CD14-positive monocyte (primary cell): ENCODE measurements around the gene PRR33. TPM values are rescaled to one million over a fixed set of nuclear protein-coding genes. Genes with fewer than 3 reads are reported as not detected.
A peak's percentile ranks its signal among the peaks of the same experiment; 100 is the strongest.

Experiments
- DNase-seq, 3 donors: peaks; one replicate each; pipeline ENCODE4 v3.0.0-alpha.2; 2011 to 2022
- H2AFZ ChIP-seq: 2 replicates; pipeline ENCODE4 v1.6.0; 2012; ENCODE audit warnings: mild to moderate bottlenecking, low read depth, low read length, inconsistent platforms; ENCODE audit not compliant: insufficient read depth, poor library complexity, severe bottlenecking
- H3K27ac ChIP-seq, 2 donors: 1 replicate in 1 of 2; 2 replicates in 1 of 2; pipeline ENCODE4 v1.5.1; 2012 to 2013; ENCODE audit warnings: low read length in 2 of 2, control low read depth in 1 of 2, inconsistent platforms in 1 of 2, low read depth in 1 of 2, mild to moderate bottlenecking in 1 of 2
- H3K27me3 ChIP-seq, 2 donors: one replicate each; pipeline versions ENCODE4 v1.6.0 to v1.6.1; 2011 to 2013; ENCODE audit warnings: low read length in 2 of 2; ENCODE audit not compliant: control insufficient read depth in 2 of 2, insufficient read depth in 2 of 2
- H3K36me3 ChIP-seq, 2 donors: replicated peaks in 1 of 2; 1 replicate in 1 of 2; 2 replicates in 1 of 2; pipeline versions ENCODE4 v1.5.1 to v1.6.1; 2012 to 2013; ENCODE audit warnings: low read length in 2 of 2, control low read depth in 1 of 2, inconsistent platforms in 1 of 2, mild to moderate bottlenecking in 1 of 2; ENCODE audit not compliant: insufficient read depth in 2 of 2, control insufficient read depth in 1 of 2
- H3K4me1 ChIP-seq, 2 donors: 1 replicate in 1 of 2; 2 replicates in 1 of 2; pipeline versions ENCODE4 v1.5.1 to v1.6.1; 2012 to 2013; ENCODE audit warnings: low read length in 2 of 2, control low read depth in 1 of 2, inconsistent platforms in 1 of 2, mild to moderate bottlenecking in 1 of 2, moderate library complexity in 1 of 2; ENCODE audit not compliant: insufficient read depth in 2 of 2, control insufficient read depth in 1 of 2
- H3K4me2 ChIP-seq: replicated peaks from 2 replicates; pipeline ENCODE3; 2012; ENCODE audit warnings: low read length, moderate library complexity, mild to moderate bottlenecking; ENCODE audit not compliant: poor library complexity, severe bottlenecking; ENCODE audit errors: extremely low read depth
- H3K4me3 ChIP-seq, 3 experiments: fragments of 200-600 bp in 1 of 3; sonication (generic) in 1 of 3; replicated peaks in 1 of 3; 1 replicate in 2 of 3; 2 replicates in 1 of 3; pipeline ENCODE4 v1.5.1; 2011 to 2013; ENCODE audit warnings: low read length in 3 of 3, mild to moderate bottlenecking in 3 of 3, control low read depth in 2 of 3, low read depth in 2 of 3, inconsistent platforms in 1 of 3, moderate library complexity in 1 of 3
- H3K79me2 ChIP-seq: 2 replicates; pipeline ENCODE4 v1.6.0; 2012; ENCODE audit warnings: mild to moderate bottlenecking, control low read depth, inconsistent platforms, low read length, moderate library complexity; ENCODE audit not compliant: insufficient read depth
- H3K9ac ChIP-seq: 2 replicates; pipeline ENCODE4 v1.6.0; 2017; ENCODE audit warnings: low read length, mild to moderate bottlenecking; ENCODE audit not compliant: insufficient read depth, poor library complexity, severe bottlenecking
- H3K9me3 ChIP-seq, 2 donors: replicated peaks in 1 of 2; 1 replicate in 1 of 2; 2 replicates in 1 of 2; pipeline versions ENCODE4 v1.5.1 to v1.6.1; 2012 to 2013; ENCODE audit warnings: low read length in 2 of 2, control low read depth in 1 of 2; ENCODE audit not compliant: control insufficient read depth in 1 of 2, insufficient read depth in 1 of 2
- H4K20me1 ChIP-seq: 2 replicates; pipeline ENCODE4 v1.6.0; 2012; ENCODE audit warnings: mild to moderate bottlenecking, low read length, control low read depth, moderate library complexity; ENCODE audit not compliant: insufficient read depth
- H3K27ac Mint-ChIP-seq, 7 donors: one replicate each; pipeline ENCODE4 v1.8.0; 2020; ENCODE audit warnings: mild to moderate bottlenecking in 7 of 7, mixed read lengths in 7 of 7, moderate library complexity in 6 of 7, inconsistent platforms in 2 of 7
- H3K27me3 Mint-ChIP-seq, 3 donors: one replicate each; pipeline ENCODE4 v1.8.0; 2021 to 2022; ENCODE audit warnings: low read depth in 3 of 3, mild to moderate bottlenecking in 3 of 3, mixed read lengths in 3 of 3, moderate library complexity in 3 of 3, inconsistent platforms in 1 of 3
- H3K36me3 Mint-ChIP-seq, 2 donors: one replicate each; pipeline ENCODE4 v1.8.0; 2020; ENCODE audit warnings: mixed read lengths in 2 of 2, inconsistent platforms in 1 of 2, mild to moderate bottlenecking in 1 of 2
- H3K4me1 Mint-ChIP-seq: one replicate; pipeline ENCODE4 v1.8.0; 2020; ENCODE audit warnings: mild to moderate bottlenecking, mixed read lengths
- H3K4me3 Mint-ChIP-seq, 2 donors: one replicate each; pipeline ENCODE4 v1.8.0; 2020; ENCODE audit warnings: mild to moderate bottlenecking in 2 of 2, mixed read lengths in 2 of 2, moderate library complexity in 1 of 2
- H3K9me3 Mint-ChIP-seq, 7 donors: one replicate each; pipeline ENCODE4 v1.8.0; 2020 to 2022; ENCODE audit warnings: mixed read lengths in 7 of 7, mild to moderate bottlenecking in 6 of 7, moderate library complexity in 6 of 7, inconsistent platforms in 2 of 7
- WGBS: methylation state at CpG from one replicate; pipeline ENCODE4 v1.1.5; 2013; ENCODE audit warnings: missing lambda C conversion rate; ENCODE audit not compliant: insufficient coverage; 5-methylcytosine and 5-hydroxymethylcytosine counted together
- intact Hi-C, 2 donors: fragments of 100-400 bp; cut with micrococcal nuclease; formaldehyde crosslinking; loops; one replicate each; pipeline versions ENCODE4 v1.15.0 to v1.15.1; 2023
- polyA plus RNA-seq, 3 donors: library from polyadenylated mRNA; depleted of rRNA in 1 of 3; unstranded in 2 of 3; stranded (reverse) in 1 of 3; fragments of 300-500 nt in 2 of 3; fragments of >200 nt in 1 of 3; fragmentation: Illumina TruSeq in 2 of 3; gene quantifications; 1 replicate in 2 of 3; 2 replicates in 1 of 3; pipeline ENCODE4 v1.2.3, GENCODE V29; 2012 to 2021
- TF ChIP-seq, protein P1 (sequence below): fragments of 200-600 bp; IDR thresholded peaks from one replicate; pipeline ENCODE4 v1.8.0; 2022; ENCODE audit warnings: antibody characterized with exemption, mild to moderate bottlenecking

PRR33 gene
- polyA plus RNA-seq, 3 donors = not detected

DNA sequence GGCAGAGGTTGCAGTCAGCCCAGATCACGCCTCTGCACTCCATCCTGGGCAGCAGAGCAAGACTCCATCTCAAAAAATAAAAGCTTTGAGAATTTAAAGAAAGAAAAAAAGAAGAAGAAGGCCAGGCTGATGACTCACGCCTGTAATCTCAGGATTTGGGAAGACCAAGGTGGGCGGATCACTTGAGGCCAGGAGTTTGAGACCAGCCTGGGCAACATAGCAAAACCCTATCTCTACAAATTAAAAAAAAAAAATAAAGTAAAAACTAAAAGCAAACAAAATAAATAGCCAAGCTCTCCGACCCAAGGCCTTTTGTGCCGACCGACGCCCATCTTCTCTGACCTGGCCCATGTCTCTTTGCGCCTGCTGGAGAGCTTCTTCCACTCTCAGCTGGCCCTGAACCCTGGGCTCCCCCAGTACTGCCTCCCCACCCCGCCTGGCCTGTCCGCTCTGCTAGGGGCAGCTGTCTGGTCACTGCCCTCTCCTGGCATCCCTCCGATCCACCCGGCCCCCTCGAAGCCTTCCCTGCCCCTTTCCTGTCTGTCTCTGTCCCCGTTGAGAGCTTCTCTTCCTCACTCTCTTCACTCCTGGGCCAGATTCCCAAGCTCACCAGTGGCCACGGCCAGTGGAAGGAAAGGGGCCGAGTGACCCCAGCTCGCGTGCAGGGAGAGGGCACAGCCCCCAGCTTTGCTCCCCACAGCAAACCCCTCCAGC, 43.6 kb downstream of the PRR33 start:
- Mint-ChIP-seq H3K4me1 (peaks cover 92% of the 10 kb centered on the region), H3K36me3 (peaks cover 11 to 12% of the 10 kb centered on the region in 2 donors), H3K27ac (peak overlapping the region; percentile 34 to 100 (median 100)), H3K9me3 (no peaks in the 10 kb centered on the region), H3K4me3 (peak overlapping the region in 1 of 2 donors; percentile 28), H3K27me3 (peaks cover 0 to 4% (median 1%) of the 10 kb centered on the region in 3 donors)
- Histone ChIP-seq H2AFZ (no peak overlapping the region), H3K79me2 (peaks cover 19% of the 10 kb centered on the region), H3K4me2 (no peak overlapping the region), H3K27me3 (no peaks in the 10 kb centered on the region), H3K27ac (peak overlapping the region in 1 of 2 donors; percentile 100), H3K4me3 (no peak overlapping the region), H3K9me3 (no peaks in the 10 kb centered on the region), H3K36me3 (no peaks in the 10 kb centered on the region), H4K20me1 (no peaks in the 10 kb centered on the region), H3K9ac (no peak overlapping the region), H3K4me1 (peaks cover 95 to 97% of the 10 kb centered on the region in 2 donors)
- intact Hi-C loops = no loop called here
- DNase-seq = peak in 2 of 3 donors; percentile 28 to 39
- WGBS = 90% methylated on average over 9 of the region's 18 CpGs
- TF ChIP-seq, protein P1, sequence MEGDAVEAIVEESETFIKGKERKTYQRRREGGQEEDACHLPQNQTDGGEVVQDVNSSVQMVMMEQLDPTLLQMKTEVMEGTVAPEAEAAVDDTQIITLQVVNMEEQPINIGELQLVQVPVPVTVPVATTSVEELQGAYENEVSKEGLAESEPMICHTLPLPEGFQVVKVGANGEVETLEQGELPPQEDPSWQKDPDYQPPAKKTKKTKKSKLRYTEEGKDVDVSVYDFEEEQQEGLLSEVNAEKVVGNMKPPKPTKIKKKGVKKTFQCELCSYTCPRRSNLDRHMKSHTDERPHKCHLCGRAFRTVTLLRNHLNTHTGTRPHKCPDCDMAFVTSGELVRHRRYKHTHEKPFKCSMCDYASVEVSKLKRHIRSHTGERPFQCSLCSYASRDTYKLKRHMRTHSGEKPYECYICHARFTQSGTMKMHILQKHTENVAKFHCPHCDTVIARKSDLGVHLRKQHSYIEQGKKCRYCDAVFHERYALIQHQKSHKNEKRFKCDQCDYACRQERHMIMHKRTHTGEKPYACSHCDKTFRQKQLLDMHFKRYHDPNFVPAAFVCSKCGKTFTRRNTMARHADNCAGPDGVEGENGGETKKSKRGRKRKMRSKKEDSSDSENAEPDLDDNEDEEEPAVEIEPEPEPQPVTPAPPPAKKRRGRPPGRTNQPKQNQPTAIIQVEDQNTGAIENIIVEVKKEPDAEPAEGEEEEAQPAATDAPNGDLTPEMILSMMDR = no peak

DNA sequence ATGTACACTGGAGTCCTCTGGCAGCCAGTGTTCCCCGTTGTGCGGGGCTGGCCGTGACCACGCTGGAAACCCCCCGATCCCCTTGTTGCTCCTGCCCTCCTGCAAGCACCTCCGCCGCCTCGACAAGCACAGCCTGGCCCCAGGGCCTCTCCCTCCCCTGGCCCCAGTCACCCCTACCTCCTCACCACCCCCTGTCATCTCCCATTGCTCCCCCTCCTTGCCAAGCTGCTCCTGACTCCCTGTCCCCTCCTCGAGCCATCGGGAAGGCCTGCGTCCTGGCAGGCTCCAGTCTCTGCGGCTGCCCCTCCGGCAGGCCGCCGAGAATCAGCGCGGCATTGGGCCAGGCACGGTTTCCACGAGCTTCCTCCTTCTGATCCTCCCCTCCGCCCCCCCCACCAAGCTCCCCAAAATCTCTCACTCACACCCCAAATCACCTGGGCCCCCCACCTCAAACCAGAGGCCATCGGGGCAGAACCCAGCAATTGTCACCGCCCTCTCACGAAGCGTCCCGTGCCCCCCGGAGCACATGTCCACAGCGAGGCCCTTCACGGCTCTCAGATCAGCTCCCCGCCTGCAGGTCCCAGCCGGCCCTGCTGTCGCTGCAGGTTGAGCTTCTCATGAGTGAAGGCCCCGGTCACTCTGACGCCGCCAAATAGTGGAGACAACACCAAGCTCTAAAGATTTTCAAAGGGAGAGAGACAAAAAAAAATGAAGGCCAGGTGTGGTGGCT, 44.5 kb downstream of the PRR33 start:
- Mint-ChIP-seq H3K27ac (peak overlapping the region; percentile 34 to 100 (median 84)), H3K4me3 (no peak overlapping the region), H3K27me3 (peaks cover 0 to 4% (median 1%) of the 10 kb centered on the region in 3 donors), H3K36me3 (peaks cover 8 to 9% of the 10 kb centered on the region in 2 donors), H3K9me3 (no peaks in the 10 kb centered on the region), H3K4me1 (peaks cover 89% of the 10 kb centered on the region)
- Histone ChIP-seq H3K4me1 (peaks cover 97 to 98% of the 10 kb centered on the region in 2 donors), H3K27me3 (no peaks in the 10 kb centered on the region), H3K9me3 (no peaks in the 10 kb centered on the region), H3K79me2 (peaks cover 10% of the 10 kb centered on the region), H3K36me3 (no peaks in the 10 kb centered on the region), H2AFZ (no peak overlapping the region), H3K4me3 (no peak overlapping the region), H3K4me2 (no peak overlapping the region), H3K9ac (no peak overlapping the region), H4K20me1 (no peaks in the 10 kb centered on the region), H3K27ac (no peak overlapping the region)
- TF ChIP-seq, protein P1 = no peak
- WGBS = 89% methylated on average over 33 of the region's 34 CpGs
- DNase-seq = no peak
- intact Hi-C loops = no loop called here
